AG09319 (cell line): ENCODE measurements around the gene RAG2.

ENCODE experiments used
- DNase-seq: peaks from one replicate; pipeline ENCODE4 v3.0.0-alpha.2; 2010; ENCODE audit warnings: low read depth; ENCODE audit errors: extremely low read depth
- TF ChIP-seq, protein P1 (sequence below): IDR thresholded peaks from 2 replicates; pipeline ENCODE4 v1.5.1; 2011; ENCODE audit warnings: low read depth, mild to moderate bottlenecking, inconsistent platforms, low read length, moderate library complexity

RAG2 gene

GRCh38 chr11:36617543-36618362 is 19.7 kb upstream of the RAG2 start:
- TF ChIP-seq, protein P1, sequence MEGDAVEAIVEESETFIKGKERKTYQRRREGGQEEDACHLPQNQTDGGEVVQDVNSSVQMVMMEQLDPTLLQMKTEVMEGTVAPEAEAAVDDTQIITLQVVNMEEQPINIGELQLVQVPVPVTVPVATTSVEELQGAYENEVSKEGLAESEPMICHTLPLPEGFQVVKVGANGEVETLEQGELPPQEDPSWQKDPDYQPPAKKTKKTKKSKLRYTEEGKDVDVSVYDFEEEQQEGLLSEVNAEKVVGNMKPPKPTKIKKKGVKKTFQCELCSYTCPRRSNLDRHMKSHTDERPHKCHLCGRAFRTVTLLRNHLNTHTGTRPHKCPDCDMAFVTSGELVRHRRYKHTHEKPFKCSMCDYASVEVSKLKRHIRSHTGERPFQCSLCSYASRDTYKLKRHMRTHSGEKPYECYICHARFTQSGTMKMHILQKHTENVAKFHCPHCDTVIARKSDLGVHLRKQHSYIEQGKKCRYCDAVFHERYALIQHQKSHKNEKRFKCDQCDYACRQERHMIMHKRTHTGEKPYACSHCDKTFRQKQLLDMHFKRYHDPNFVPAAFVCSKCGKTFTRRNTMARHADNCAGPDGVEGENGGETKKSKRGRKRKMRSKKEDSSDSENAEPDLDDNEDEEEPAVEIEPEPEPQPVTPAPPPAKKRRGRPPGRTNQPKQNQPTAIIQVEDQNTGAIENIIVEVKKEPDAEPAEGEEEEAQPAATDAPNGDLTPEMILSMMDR: no peak
- no peak for DNase-seq

GRCh38 chr11:36615826-36616225 is 17.8 kb upstream of the RAG2 start:
- DNase-seq: no peak
- TF ChIP-seq, protein P1: no peak

GRCh38 chr11:36609383-36609782 is 11.3 kb upstream of the RAG2 start:
- no peak for DNase-seq

GRCh38 chr11:36608491-36609199 is 10.6 kb upstream of the RAG2 start:
- TF ChIP-seq, protein P1: no peak
- DNase-seq: no peak

More at GRCh38 chr11:36609383-36609782, 11.3 kb upstream of the RAG2 start:
- TF ChIP-seq, protein P1: no peak

DNA sequence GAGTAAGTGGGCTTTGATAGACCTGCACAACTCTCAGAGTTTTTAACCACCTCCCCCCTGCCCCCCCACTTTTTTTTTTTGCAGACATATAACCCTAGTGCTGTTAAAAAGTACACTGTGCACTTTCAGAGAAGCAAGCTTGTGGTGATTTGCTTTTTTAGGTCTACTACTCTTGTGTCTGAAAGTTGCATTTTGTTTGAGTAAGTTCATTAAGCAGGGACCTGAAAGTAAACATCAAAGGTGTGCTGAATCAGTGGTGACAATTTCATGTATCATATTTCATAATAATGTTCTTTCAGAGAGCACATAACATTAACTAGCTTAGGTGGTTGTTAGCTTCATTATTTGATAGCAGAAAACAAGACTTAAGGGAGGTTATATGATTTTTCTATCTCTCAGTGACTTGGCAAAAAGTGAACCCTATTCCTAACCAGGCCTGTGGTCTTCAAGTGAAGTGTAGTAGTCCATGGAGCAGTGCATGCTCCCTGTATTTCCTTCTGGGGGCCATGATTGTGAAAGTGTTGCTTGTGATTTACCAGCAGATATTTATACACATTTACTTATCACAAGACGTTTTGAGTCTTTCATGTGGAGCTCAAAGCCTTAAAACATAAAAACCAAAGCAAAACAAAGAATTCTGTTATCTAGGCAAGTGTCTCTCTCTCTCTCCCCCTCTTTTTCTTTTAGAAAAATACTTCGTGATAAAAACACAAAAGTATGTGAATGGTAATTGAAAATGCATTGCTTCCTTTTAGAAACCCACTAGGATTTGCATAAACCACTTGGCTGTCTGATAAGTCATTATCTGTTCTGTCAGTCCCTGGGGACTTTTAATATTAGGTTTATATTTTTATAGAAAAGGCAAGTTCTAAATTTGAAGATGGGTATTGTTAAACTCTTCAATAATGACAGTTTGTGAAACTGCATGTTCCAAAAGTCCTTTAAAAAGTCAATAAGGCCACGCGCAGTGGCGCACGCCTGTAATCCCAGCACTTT is 7.5 kb upstream of the RAG2 start:
- DNase-seq: no peak
- TF ChIP-seq, protein P1: no peak

GRCh38 chr11:36602135-36602534 is 4.1 kb upstream of the RAG2 start:
- no peak for DNase-seq
- TF ChIP-seq, protein P1: no peak
